GM23338 (cell line): ENCODE data around the gene JAM3.
"Not testable (repeated sequence)": the region's sequence is repeated elsewhere in the genome, so short reads cannot be mapped to it uniquely, and the experiment has no call there.

Experiments
- EZH2 ChIP-seq: fragments of 200-600 bp; sonication (generic); IDR thresholded peaks from one replicate; pipeline ENCODE4 v1.8.0; 2017; ENCODE audit warnings: antibody characterized with exemption, mild to moderate bottlenecking, low read depth; ENCODE audit not compliant: unreplicated experiment
- EZH2phosphoT487 ChIP-seq: fragments of 200-600 bp; sonication (generic); IDR thresholded peaks from one replicate; pipeline ENCODE4 v1.8.1; 2018; ENCODE audit warnings: antibody characterized with exemption; ENCODE audit not compliant: unreplicated experiment
- JUNB ChIP-seq: IDR thresholded peaks from one replicate; pipeline ENCODE4 v1.6.1; 2016; ENCODE audit warnings: antibody characterized with exemption; ENCODE audit not compliant: unreplicated experiment
- POLR2AphosphoS5 ChIP-seq: IDR thresholded peaks from 2 replicates; pipeline ENCODE4 v1.6.1; 2016; ENCODE audit warnings: antibody characterized with exemption, low read depth
- STAT1 ChIP-seq: IDR thresholded peaks from one replicate; pipeline ENCODE4 v1.6.1; 2016; ENCODE audit warnings: antibody characterized with exemption; ENCODE audit not compliant: unreplicated experiment
- ZNF114 ChIP-seq: fragments of 250-450 bp; sonication (Bioruptor Pico); IDR thresholded peaks from 2 replicates; pipeline ENCODE4 v1.5.0; 2020; ENCODE audit warnings: mild to moderate bottlenecking, moderate library complexity
- ZNF331 ChIP-seq: fragments of 250-450 bp; sonication (Bioruptor Pico); IDR thresholded peaks from 2 replicates; pipeline ENCODE4 v1.5.0; 2020; ENCODE audit warnings: low read depth, mild to moderate bottlenecking, moderate library complexity
- TF ChIP-seq, protein P1 (sequence below), 2 experiments: fragments of 200-600 bp in 1 of 2; sonication (generic) in 1 of 2; conservative IDR thresholded peaks; 2 replicates each; pipeline versions ENCODE4 v1.5.1 to v1.6.1; 2016 to 2017; ENCODE audit warnings: antibody characterized with exemption in 2 of 2, low read depth in 2 of 2, mild to moderate bottlenecking in 2 of 2, moderate library complexity in 1 of 2
- TF ChIP-seq, protein P2 (sequence below): IDR thresholded peaks from one replicate; pipeline ENCODE4 v1.6.1; 2018; ENCODE audit warnings: antibody characterized with exemption; ENCODE audit not compliant: unreplicated experiment
- TF ChIP-seq, protein P3 (sequence below): IDR thresholded peaks from 2 replicates; pipeline ENCODE4 v1.6.1; 2016; ENCODE audit warnings: antibody characterized with exemption
- TF ChIP-seq, protein P4 (sequence below): fragments of 250-450 bp; sonication (Bioruptor Pico); IDR thresholded peaks from 2 replicates; pipeline ENCODE4 v1.5.0; 2020; ENCODE audit warnings: mild to moderate bottlenecking, moderate library complexity

DNA sequence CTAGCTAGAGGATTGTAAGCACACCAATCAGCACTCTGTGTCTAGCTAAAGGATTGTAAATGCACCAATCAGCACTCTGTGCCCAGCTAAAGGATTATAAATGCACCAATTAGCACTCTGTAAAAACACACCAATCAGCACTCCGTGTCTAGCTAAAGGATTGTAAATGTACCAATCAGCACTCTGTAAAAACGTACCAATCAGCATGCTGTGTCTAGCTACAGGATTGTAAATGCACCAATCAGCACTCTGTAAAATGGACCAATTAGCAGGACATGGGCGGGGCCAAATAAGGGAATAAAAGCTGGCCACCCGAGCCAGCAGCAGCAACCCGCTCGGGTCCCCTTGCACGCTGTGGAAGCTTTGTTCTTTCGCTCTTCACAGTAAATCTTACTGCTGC, 119.2 kb downstream of the JAM3 start:
- TF ChIP-seq, protein P1, sequence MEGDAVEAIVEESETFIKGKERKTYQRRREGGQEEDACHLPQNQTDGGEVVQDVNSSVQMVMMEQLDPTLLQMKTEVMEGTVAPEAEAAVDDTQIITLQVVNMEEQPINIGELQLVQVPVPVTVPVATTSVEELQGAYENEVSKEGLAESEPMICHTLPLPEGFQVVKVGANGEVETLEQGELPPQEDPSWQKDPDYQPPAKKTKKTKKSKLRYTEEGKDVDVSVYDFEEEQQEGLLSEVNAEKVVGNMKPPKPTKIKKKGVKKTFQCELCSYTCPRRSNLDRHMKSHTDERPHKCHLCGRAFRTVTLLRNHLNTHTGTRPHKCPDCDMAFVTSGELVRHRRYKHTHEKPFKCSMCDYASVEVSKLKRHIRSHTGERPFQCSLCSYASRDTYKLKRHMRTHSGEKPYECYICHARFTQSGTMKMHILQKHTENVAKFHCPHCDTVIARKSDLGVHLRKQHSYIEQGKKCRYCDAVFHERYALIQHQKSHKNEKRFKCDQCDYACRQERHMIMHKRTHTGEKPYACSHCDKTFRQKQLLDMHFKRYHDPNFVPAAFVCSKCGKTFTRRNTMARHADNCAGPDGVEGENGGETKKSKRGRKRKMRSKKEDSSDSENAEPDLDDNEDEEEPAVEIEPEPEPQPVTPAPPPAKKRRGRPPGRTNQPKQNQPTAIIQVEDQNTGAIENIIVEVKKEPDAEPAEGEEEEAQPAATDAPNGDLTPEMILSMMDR (conservative IDR thresholded peaks at IDR 0.05; ENCODE audit: low read depth in 2 of 2) = not testable (repeated sequence)
- not testable (repeated sequence) for TF ChIP-seq POLR2AphosphoS5; EZH2; ZNF331 (CRISPR knock-in tag); EZH2phosphoT487; JUNB; STAT1; ZNF114 (CRISPR knock-in tag)
- TF ChIP-seq, protein P2, sequence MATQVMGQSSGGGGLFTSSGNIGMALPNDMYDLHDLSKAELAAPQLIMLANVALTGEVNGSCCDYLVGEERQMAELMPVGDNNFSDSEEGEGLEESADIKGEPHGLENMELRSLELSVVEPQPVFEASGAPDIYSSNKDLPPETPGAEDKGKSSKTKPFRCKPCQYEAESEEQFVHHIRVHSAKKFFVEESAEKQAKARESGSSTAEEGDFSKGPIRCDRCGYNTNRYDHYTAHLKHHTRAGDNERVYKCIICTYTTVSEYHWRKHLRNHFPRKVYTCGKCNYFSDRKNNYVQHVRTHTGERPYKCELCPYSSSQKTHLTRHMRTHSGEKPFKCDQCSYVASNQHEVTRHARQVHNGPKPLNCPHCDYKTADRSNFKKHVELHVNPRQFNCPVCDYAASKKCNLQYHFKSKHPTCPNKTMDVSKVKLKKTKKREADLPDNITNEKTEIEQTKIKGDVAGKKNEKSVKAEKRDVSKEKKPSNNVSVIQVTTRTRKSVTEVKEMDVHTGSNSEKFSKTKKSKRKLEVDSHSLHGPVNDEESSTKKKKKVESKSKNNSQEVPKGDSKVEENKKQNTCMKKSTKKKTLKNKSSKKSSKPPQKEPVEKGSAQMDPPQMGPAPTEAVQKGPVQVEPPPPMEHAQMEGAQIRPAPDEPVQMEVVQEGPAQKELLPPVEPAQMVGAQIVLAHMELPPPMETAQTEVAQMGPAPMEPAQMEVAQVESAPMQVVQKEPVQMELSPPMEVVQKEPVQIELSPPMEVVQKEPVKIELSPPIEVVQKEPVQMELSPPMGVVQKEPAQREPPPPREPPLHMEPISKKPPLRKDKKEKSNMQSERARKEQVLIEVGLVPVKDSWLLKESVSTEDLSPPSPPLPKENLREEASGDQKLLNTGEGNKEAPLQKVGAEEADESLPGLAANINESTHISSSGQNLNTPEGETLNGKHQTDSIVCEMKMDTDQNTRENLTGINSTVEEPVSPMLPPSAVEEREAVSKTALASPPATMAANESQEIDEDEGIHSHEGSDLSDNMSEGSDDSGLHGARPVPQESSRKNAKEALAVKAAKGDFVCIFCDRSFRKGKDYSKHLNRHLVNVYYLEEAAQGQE = not testable (repeated sequence)
- TF ChIP-seq, protein P3, sequence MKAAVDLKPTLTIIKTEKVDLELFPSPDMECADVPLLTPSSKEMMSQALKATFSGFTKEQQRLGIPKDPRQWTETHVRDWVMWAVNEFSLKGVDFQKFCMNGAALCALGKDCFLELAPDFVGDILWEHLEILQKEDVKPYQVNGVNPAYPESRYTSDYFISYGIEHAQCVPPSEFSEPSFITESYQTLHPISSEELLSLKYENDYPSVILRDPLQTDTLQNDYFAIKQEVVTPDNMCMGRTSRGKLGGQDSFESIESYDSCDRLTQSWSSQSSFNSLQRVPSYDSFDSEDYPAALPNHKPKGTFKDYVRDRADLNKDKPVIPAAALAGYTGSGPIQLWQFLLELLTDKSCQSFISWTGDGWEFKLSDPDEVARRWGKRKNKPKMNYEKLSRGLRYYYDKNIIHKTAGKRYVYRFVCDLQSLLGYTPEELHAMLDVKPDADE = not testable (repeated sequence)
- TF ChIP-seq, protein P4, sequence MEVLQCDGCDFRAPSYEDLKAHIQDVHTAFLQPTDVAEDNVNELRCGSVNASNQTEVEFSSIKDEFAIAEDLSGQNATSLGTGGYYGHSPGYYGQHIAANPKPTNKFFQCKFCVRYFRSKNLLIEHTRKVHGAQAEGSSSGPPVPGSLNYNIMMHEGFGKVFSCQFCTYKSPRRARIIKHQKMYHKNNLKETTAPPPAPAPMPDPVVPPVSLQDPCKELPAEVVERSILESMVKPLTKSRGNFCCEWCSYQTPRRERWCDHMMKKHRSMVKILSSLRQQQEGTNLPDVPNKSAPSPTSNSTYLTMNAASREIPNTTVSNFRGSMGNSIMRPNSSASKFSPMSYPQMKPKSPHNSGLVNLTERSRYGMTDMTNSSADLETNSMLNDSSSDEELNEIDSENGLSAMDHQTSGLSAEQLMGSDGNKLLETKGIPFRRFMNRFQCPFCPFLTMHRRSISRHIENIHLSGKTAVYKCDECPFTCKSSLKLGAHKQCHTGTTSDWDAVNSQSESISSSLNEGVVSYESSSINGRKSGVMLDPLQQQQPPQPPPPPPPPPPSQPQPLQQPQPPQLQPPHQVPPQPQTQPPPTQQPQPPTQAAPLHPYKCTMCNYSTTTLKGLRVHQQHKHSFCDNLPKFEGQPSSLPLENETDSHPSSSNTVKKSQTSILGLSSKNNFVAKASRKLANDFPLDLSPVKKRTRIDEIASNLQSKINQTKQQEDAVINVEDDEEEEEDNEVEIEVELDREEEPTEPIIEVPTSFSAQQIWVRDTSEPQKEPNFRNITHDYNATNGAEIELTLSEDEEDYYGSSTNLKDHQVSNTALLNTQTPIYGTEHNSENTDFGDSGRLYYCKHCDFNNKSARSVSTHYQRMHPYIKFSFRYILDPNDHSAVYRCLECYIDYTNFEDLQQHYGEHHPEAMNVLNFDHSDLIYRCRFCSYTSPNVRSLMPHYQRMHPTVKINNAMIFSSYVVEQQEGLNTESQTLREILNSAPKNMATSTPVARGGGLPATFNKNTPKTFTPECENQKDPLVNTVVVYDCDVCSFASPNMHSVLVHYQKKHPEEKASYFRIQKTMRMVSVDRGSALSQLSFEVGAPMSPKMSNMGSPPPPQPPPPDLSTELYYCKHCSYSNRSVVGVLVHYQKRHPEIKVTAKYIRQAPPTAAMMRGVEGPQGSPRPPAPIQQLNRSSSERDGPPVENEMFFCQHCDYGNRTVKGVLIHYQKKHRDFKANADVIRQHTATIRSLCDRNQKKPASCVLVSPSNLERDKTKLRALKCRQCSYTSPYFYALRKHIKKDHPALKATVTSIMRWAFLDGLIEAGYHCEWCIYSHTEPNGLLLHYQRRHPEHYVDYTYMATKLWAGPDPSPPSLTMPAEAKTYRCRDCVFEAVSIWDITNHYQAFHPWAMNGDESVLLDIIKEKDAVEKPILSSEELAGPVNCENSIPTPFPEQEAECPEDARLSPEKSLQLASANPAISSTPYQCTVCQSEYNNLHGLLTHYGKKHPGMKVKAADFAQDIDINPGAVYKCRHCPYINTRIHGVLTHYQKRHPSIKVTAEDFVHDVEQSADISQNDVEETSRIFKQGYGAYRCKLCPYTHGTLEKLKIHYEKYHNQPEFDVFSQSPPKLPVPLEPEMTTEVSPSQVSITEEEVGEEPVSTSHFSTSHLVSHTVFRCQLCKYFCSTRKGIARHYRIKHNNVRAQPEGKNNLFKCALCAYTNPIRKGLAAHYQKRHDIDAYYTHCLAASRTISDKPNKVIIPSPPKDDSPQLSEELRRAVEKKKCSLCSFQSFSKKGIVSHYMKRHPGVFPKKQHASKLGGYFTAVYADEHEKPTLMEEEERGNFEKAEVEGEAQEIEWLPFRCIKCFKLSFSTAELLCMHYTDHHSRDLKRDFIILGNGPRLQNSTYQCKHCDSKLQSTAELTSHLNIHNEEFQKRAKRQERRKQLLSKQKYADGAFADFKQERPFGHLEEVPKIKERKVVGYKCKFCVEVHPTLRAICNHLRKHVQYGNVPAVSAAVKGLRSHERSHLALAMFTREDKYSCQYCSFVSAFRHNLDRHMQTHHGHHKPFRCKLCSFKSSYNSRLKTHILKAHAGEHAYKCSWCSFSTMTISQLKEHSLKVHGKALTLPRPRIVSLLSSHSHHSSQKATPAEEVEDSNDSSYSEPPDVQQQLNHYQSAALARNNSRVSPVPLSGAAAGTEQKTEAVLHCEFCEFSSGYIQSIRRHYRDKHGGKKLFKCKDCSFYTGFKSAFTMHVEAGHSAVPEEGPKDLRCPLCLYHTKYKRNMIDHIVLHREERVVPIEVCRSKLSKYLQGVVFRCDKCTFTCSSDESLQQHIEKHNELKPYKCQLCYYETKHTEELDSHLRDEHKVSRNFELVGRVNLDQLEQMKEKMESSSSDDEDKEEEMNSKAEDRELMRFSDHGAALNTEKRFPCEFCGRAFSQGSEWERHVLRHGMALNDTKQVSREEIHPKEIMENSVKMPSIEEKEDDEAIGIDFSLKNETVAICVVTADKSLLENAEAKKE = not testable (repeated sequence)
